ENCODE measurements around the gene HBZ. TPM values are rescaled to one million over a fixed set of nuclear protein-coding genes. Genes with fewer than 3 reads are reported as not detected.

Gene HBZ
- total and polyA plus RNA-seq, 9 of the 15 experiments (the other 6 are each of a cell fraction or from before 2014, with no cell fraction given): 58.0 to 610 (median 113) TPM

- no peak for TF ChIP-seq CHAMP1 (IDR thresholded peaks at IDR 0.05)
- no peak for TF ChIP-seq DIDO1 (tag; IDR thresholded peaks at IDR 0.05; ENCODE audit: low read depth)
- TF ChIP-seq NELFE (IDR thresholded peaks at IDR 0.05; ENCODE audit: insufficient read depth, insufficient read length): no peak
- no peak for TF ChIP-seq COPS2 (conservative IDR thresholded peaks at IDR 0.05)
- peak; percentile 67 to 86 (median 72) for TF ChIP-seq CTCF (IDR thresholded peaks at IDR 0.05 in 2 of 3, conservative IDR thresholded peaks at IDR 0.05 in 1 of 3; ENCODE audit: insufficient read depth in 2 of 3, low read depth in 1 of 3, low read length in 3 of 3)
- TF ChIP-seq POLR2B (IDR thresholded peaks at IDR 0.05; ENCODE audit: low read depth, partially characterized antibody): no peak
- TF ChIP-seq RB1 (IDR thresholded peaks at IDR 0.05; ENCODE audit: low read depth): peak; percentile 87
- no peak for TF ChIP-seq DPF2 (IDR thresholded peaks at IDR 0.05)
- 0 out of 2 replicates have a peak, but pooled peaks have one; percentile 23 for TF ChIP-seq DMBX1 (CRISPR knock-in tag; IDR thresholded peaks at IDR 0.05; ENCODE audit: borderline replicate concordance)
- 0 out of 2 replicates have a peak, but pooled peaks have one; percentile 19 for TF ChIP-seq ATF7 (IDR thresholded peaks at IDR 0.05)
- peak; percentile 19 for TF ChIP-seq RBM25 (IDR thresholded peaks at IDR 0.05; ENCODE audit: low read depth, low read length, severe bottlenecking)
- TF ChIP-seq SMC3 (conservative IDR thresholded peaks at IDR 0.05; ENCODE audit: insufficient read depth, low read depth, low read length): peak; percentile 53; the same call in 1 of the 2 replicates
- TF ChIP-seq SMAD4 (CRISPR knock-in tag; conservative IDR thresholded peaks at IDR 0.05): 0 out of 2 replicates have a peak, but pooled peaks have one; percentile 22
- 0 out of 2 replicates have a peak, but pooled peaks have one; percentile 29 for TF ChIP-seq KLF1 (tag; IDR thresholded peaks at IDR 0.05)
- no peak for TF ChIP-seq KLF6 (CRISPR knock-in tag; IDR thresholded peaks at IDR 0.05; ENCODE audit: borderline replicate concordance)
- TF ChIP-seq USF2 (CRISPR knock-in tag; IDR thresholded peaks at IDR 0.05): no peak
- TF ChIP-seq HNRNPK (IDR thresholded peaks at IDR 0.05; ENCODE audit: low read depth, low read length, poor library complexity, severe bottlenecking): no peak
- TF ChIP-seq HMGN3 (IDR thresholded peaks at IDR 0.05; ENCODE audit: borderline replicate concordance, extremely low read depth, insufficient read length, low read depth, low read length): peak; percentile 77
- TF ChIP-seq TCF3 (CRISPR knock-in tag; IDR thresholded peaks at IDR 0.05): 0 out of 2 replicates have a peak, but pooled peaks have one; percentile 12
Observed at GRCh38 chr16:180101-180675, 27.7 kb downstream of the HBZ start, which contains the start of gene HBQ1 (continued).
